CD4-positive, alpha-beta T cell treated with Interleukin-15 for 1 hour (primary cell): Measurements from ENCODE around the gene TMPRSS12.
"Not testable (repeated sequence)": the region's sequence is repeated elsewhere in the genome, so short reads cannot be mapped to it uniquely, and the experiment has no call there.

Experiments used
- DNase-seq: peaks from one replicate; pipeline ENCODE4 v3.0.0-alpha.2; 2020

Gene TMPRSS12

DNA sequence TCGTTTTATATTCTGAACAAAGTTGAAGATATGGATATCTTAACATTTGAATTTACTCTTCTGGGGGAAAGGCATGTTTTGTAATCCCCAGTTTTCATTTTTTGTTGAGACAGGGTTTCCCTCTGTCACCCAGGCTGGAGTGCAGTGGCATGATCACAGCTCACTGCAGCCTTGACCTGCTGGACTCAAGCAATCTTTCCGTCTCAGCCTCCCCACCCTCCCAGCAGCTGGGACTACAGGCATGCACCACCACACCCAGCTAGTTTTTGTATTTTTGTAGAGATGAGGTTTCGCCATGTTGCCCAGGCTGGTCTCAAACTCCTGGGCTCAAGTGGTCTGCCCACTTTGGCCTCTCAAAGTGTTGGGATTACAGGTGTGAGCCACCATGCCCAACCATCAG lies 84.2 kb downstream of the TMPRSS12 start:
- DNase-seq, result not testable (repeated sequence)

DNA sequence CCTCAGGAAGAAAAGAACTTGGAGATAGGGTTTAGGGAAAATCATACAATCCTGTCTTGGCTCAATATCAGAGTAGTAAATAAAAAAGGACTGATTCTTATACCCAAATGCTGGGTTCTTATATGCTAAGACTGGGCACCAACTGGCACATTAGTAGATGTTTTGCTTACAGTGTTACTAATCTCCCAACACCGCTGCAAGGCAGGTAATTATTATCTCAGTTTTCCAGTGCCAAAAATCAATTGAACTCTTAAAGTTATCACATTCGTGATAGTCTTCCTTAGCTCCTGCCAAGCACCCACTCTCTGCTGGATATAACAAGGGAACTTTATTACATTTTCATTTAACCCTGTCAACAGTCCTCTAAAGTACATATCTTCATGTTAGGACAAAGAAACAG lies 84.6 kb downstream of the TMPRSS12 start:
- no peak for DNase-seq

DNA sequence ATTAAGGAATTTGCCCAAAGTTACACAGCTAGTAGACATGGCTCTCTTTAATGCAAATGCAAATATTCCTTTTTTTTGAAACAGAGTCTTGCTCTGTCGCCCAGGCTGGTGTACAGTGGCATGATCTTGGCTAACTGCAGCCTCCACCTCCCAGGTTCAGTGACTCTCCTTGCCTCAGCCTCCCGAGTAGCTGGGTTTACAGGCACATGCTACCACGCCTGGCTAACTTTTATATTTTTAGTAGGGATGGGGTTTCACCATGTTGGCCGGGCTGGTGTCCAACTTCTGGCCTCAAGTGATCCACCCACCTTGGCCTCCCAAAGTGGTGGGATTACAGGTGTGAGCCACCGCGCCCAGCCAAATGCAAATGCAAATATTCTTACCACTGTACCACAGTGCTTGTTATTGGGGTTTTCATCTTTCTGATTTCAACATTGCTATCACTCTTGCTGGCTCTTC lies 85.1 kb downstream of the TMPRSS12 start:
- no peak for DNase-seq

DNA sequence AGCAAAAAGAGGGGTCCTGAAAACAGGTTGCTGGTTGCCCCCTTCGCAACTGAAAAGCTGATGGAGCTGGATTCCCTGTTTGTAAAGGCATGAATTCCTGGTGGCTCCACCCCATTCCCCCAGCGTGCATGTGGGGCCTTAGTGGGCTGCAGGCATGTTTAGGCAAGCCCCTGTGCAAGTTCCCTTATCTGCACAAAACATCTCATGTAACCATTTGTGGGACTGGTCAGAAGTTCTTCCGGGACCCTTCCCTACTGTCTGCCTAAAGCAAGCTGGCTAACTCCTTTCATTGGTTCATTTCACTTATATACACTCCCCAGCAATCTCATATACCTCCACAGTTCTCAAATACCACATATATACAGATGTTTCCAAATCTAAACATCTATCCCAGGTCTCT lies 85.7 kb downstream of the TMPRSS12 start:
- DNase-seq, result no peak

DNA sequence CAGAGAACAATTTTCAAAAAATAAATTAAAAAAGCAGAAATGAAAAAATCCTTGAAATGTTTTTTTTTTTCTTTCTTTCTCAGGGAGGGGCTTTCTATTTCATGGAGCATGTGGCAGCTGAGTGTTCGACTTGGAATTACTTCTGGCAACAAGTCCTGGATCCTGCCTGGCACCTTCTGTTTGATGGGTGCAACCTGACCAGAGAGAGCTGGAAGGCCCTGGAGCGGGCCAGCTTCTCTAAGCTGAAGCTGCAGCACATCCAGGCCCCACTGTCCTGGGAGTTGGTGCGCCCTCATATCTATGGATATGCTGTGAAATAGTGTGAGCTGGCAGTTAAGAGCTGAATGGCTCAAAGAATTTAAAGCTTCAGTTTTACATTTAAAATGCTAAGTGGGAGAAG lies 87.1 kb downstream of the TMPRSS12 start:
- no peak for DNase-seq

DNA sequence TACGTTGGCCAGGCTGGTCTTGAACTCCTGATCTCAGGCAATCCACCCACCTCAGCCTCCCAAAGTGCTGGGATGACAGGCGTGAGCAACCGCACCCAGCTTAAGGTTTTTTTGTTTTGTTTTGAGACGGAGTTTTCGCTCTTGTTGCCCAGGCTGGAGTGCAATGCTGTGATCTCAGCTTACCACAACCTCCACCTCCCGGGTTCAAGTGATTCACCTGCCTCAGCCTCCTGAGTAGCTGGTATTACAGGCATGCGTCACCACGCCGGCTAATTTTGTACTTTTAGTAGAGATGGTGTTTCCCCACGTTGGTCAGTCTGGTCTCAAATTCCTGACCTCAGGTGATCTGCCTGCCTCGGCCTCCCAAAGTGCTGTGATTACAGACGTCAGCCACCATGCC lies 87.8 kb downstream of the TMPRSS12 start:
- not testable (repeated sequence) for DNase-seq

DNA sequence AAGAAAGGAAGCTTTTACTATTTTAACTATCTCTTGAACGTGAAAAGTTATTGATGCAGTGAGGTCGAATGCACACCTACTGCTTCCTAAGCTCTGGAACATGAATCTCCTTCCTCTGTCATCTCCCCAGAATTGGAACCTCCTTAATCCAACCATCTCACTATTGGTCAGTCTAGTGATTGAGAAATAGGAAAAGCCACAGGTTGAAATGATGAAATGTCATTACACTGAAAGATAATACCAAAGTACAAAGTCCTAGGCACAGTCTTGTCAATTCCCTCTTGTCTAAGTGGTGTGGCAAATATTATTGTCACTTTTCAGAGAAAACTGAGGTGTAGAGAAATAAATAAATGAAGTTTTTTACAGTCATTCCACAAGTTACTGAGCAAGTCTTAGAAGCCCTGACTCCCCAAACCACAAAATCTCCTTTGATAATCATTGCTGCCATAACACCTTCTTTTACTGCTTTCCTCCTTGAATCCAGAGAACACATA lies 90.1 kb downstream of the TMPRSS12 start:
- DNase-seq, result no peak

DNA sequence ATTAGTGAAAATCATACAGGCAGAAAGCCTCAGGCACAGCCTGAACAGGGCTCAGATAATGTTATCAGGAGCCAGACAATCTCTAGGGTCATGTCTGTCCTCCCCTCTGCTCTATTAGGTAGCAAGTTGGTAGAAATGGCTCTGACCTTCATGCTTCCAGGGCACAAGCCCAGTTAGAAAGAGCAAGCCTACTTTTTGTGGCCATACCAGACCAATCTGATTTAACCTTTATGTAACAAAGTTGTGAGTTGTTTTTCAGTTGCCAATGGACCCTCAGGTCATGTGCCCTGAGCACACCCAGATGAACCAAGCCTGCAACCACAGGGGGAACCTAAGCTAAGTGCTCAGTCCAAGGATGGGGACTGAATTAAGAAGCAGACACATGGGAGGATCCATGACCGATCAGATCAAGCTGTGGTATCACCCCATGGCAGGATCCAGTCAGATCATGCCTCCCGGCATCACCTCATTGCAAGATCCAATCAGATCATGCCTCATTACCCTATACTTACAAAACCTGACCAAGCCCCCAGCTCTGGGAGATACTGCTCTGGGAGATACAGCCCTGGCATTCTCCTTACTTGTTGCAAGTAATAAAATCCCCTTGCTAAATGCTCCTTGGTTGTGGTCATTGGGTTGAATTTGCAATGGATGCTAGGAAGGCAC lies 90.9 kb downstream of the TMPRSS12 start:
- DNase-seq, result no peak

DNA sequence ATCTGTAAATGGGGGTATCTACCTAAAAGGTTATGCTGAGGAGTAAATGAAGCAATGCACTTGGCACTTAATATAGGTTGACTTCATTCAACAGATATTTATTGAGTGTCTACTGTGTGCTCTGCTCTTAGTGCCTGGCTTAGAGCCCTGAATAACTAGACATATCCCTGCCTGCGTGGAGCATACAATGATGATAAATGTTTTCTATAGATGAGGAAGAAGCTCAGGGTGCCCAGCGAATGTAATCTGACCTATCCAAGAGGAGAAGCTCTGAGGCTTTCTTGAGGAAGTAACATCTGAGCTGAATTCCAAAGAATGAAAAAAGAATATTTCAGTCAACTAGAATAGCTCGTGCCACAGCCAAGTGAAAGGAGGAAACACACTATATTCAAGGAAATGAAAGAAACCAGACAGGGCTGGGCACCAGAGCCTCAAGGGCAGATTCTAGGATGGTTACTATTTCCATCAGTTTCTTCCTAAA lies 91.7 kb downstream of the TMPRSS12 start:
- no peak for DNase-seq

DNA sequence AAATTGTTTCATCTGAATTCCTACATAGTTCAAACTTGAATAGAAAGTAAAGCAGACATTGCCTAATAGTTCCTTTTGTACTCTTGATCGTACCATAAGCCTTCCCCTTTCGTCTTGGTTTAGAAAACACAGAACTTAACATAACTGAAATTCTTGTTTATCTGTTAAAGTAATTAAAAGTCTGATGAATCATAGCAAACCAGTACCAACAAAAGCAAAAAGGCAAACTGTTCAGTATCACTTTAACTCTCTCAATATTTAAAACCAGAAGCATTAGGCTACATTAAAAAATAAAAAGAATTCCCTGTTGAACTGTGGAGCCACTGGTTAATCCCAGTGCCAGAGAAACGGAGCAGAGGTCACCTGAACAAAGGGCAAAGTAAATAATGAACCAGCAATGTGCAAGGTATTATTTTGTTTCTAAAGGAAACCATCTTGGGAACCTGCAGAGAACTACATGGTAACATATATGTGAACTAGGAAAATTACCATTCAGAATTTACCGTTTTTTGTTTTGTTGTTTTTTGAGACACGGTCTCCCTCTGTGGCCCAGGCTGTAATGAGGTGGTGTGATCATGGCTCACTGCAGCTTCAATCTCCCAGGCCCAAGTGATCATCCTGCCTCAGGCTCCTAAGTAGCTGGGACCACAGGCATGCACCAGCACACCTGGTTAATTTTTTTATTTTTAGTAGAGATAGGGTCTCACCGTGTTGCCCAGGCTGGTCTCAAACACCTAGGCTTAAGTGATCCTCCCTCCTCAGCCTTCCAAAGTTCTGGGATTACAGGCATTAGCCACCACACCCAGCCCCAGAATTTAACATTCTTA lies 92.5 kb downstream of the TMPRSS12 start:
- DNase-seq, result no peak

DNA sequence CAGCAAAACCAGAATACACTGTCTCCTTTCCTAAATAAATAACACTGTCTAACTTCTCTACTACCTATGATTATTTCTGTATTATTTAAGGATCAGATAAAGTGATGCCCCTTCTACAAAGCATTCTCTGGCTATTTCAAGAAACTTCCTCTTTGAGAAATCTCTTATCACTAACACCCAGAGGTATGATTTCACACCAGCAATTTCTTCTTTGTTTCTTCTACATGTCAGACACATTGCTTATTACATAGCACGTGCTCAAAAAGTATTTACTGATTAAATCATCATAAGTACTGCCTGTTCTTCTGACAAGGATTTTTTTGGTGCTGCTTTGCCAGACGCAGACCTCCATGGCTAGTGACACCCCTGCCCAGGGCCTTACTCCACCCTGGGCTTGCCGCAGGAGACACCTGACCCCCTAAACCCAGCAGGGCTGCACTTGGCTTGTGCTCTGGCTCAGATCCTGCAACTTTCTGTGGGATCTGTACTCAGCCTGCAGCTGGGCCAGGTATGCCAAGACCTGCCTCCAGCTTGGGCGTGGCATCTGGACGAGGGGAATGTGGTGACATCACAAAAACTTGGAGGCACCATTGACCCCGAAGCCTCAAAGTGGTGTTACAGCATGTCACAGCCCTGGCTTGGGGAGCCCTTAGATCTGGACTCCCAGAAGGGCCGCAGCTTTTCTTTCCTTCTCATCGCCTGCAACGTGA lies 94.2 kb downstream of the TMPRSS12 start:
- no peak for DNase-seq
